Measurements from ENCODE around the gene FGB.

DNA sequence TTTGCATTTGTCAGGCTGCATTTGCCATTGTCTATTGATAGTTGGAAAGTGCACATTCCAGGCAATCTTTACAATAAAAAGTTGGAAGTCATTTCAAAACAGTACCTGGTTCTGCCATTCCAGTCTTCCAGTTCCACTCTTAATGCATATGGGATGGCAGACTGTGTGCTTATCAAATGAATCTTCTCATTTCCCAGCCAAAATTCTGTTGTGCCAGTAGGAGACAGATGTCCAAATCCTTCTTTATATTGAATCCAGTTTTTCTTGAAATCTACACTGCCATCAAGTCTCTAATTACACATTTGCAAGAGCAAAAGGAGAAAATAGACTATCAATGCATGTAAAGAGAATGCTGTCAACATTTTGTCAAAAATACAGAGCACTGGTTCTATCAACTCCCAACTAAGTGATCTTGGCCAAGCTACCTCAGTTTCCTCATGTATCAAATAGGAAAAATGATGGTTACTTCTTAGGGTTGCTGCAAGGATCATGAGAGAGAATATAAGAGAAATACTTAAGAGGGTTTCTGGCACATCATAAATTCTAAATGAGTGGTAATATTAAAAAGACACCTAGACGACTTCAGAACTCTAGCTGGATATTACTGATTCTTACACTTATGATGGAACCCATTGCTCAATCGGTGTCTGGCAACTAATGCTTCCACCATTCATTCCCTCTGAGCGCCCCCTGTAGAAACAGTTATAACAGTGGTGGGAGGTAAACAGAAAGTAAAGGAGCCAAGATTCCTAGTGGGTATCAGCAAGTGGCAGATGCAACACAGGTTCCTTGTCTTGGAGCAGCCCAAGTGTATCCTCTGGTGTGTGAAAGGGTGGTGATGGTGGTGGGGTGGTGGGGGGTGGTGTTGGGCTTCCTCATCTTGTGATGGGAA is 45.8 kb downstream of the FGB start:
- TF ChIP-seq, protein P1, sequence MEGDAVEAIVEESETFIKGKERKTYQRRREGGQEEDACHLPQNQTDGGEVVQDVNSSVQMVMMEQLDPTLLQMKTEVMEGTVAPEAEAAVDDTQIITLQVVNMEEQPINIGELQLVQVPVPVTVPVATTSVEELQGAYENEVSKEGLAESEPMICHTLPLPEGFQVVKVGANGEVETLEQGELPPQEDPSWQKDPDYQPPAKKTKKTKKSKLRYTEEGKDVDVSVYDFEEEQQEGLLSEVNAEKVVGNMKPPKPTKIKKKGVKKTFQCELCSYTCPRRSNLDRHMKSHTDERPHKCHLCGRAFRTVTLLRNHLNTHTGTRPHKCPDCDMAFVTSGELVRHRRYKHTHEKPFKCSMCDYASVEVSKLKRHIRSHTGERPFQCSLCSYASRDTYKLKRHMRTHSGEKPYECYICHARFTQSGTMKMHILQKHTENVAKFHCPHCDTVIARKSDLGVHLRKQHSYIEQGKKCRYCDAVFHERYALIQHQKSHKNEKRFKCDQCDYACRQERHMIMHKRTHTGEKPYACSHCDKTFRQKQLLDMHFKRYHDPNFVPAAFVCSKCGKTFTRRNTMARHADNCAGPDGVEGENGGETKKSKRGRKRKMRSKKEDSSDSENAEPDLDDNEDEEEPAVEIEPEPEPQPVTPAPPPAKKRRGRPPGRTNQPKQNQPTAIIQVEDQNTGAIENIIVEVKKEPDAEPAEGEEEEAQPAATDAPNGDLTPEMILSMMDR (IDR thresholded peaks at IDR 0.05 in 4 of 5, conservative IDR thresholded peaks at IDR 0.05 in 1 of 5), result no peak
- no peak for TF ChIP-seq POLR2A (IDR thresholded peaks at IDR 0.05)

Measured in gastrocnemius medialis (tissue), 4 donors.